ENCODE data around the gene ALMS1.
"Not testable (repeated sequence)": the region's sequence is repeated elsewhere in the genome, so short reads cannot be mapped to it uniquely, and the experiment has no call there.

The ALMS1 gene

GRCh38 chr2:73449404-73449803 is 63.8 kb downstream of the ALMS1 start:
- Histone ChIP-seq H3K4me1 (ENCODE audit: control insufficient read depth, insufficient read depth, low read length, unreplicated experiment) (no peaks in the 10 kb centered on the region), H3K27ac (ENCODE audit: low read depth, low read length) (no peak overlapping the region), H2AFZ (ENCODE audit: low read length, unreplicated experiment) (no peak overlapping the region), H3K4me3 (ENCODE audit: low read depth, low read length) (no peak overlapping the region), H3K79me2 (ENCODE audit: control insufficient read depth, insufficient read depth, low read length, unreplicated experiment) (no peaks in the 10 kb centered on the region), H3K36me3 (ENCODE audit: insufficient read depth, low read length) (peaks cover 19% of the 10 kb centered on the region; the same call in 1 of the 2 replicates), H3K27me3 (ENCODE audit: insufficient read depth, low read length) (no peaks in the 10 kb centered on the region)

- no peak overlapping the region for H3K4me3 ChIP-seq (ENCODE audit: low read depth, low read length)
- no peak overlapping the region for H3K27ac ChIP-seq (ENCODE audit: low read depth, low read length)
- peaks cover 23% of the 10 kb centered on the region for H3K36me3 ChIP-seq (ENCODE audit: insufficient read depth, low read length)
- no peaks in the 10 kb centered on the region for H3K79me2 ChIP-seq (ENCODE audit: control insufficient read depth, insufficient read depth, low read length, unreplicated experiment)
- no peaks in the 10 kb centered on the region for H3K27me3 ChIP-seq (ENCODE audit: insufficient read depth, low read length)
- H2AFZ ChIP-seq (ENCODE audit: low read length, unreplicated experiment) = no peak overlapping the region
- H3K4me1 ChIP-seq (ENCODE audit: control insufficient read depth, insufficient read depth, low read length, unreplicated experiment) = no peaks in the 10 kb centered on the region
Measured at GRCh38 chr2:73451263-73451972, 65.8 kb downstream of the ALMS1 start.

- no peak overlapping the region for H2AFZ ChIP-seq (ENCODE audit: low read length, unreplicated experiment)
- H3K36me3 ChIP-seq (ENCODE audit: insufficient read depth, low read length) = peaks cover 9% of the 10 kb centered on the region
- H3K4me3 ChIP-seq (ENCODE audit: low read depth, low read length) = no peak overlapping the region
- H3K27me3 ChIP-seq (ENCODE audit: insufficient read depth, low read length) = no peaks in the 10 kb centered on the region
- no peak overlapping the region for H3K27ac ChIP-seq (ENCODE audit: low read depth, low read length)
- no peaks in the 10 kb centered on the region for H3K79me2 ChIP-seq (ENCODE audit: control insufficient read depth, insufficient read depth, low read length, unreplicated experiment)
- no peaks in the 10 kb centered on the region for H3K4me1 ChIP-seq (ENCODE audit: control insufficient read depth, insufficient read depth, low read length, unreplicated experiment)
Measured at GRCh38 chr2:73457982-73458381, 72.3 kb downstream of the ALMS1 start.

GRCh38 chr2:73462388-73462787 is 76.8 kb downstream of the ALMS1 start:
- H2AFZ ChIP-seq (ENCODE audit: low read length, unreplicated experiment); H3K27me3 ChIP-seq (ENCODE audit: insufficient read depth, low read length); H3K4me3 ChIP-seq (ENCODE audit: low read depth, low read length); H3K36me3 ChIP-seq (ENCODE audit: insufficient read depth, low read length); H3K79me2 ChIP-seq (ENCODE audit: control insufficient read depth, insufficient read depth, low read length, unreplicated experiment); H3K4me1 ChIP-seq (ENCODE audit: control insufficient read depth, insufficient read depth, low read length, unreplicated experiment); H3K27ac ChIP-seq (ENCODE audit: low read depth, low read length): not testable (repeated sequence)

- H2AFZ ChIP-seq (ENCODE audit: low read length, unreplicated experiment) = no peak overlapping the region
- no peaks in the 10 kb centered on the region for H3K4me1 ChIP-seq (ENCODE audit: control insufficient read depth, insufficient read depth, low read length, unreplicated experiment)
- no peaks in the 10 kb centered on the region for H3K27me3 ChIP-seq (ENCODE audit: insufficient read depth, low read length)
- H3K4me3 ChIP-seq (ENCODE audit: low read depth, low read length) = no peak overlapping the region
- H3K36me3 ChIP-seq (ENCODE audit: insufficient read depth, low read length) = no peaks in the 10 kb centered on the region
- H3K27ac ChIP-seq (ENCODE audit: low read depth, low read length) = no peak overlapping the region
- H3K79me2 ChIP-seq (ENCODE audit: control insufficient read depth, insufficient read depth, low read length, unreplicated experiment) = no peaks in the 10 kb centered on the region
Measured at GRCh38 chr2:73468376-73468775, 82.7 kb downstream of the ALMS1 start.

GRCh38 chr2:73483874-73484273 is 98.2 kb downstream of the ALMS1 start:
- not testable (repeated sequence) for H3K27ac ChIP-seq (ENCODE audit: low read depth, low read length)

GRCh38 chr2:73487112-73487657 is 101.5 kb downstream of the ALMS1 start:
- Histone ChIP-seq H2AFZ (ENCODE audit: low read length, unreplicated experiment) (no peak overlapping the region), H3K36me3 (ENCODE audit: insufficient read depth, low read length) (peaks cover 34% of the 10 kb centered on the region; the same call in 1 of the 2 replicates), H3K79me2 (ENCODE audit: control insufficient read depth, insufficient read depth, low read length, unreplicated experiment) (no peaks in the 10 kb centered on the region), H3K4me3 (ENCODE audit: low read depth, low read length) (no peak overlapping the region), H3K27me3 (ENCODE audit: insufficient read depth, low read length) (no peaks in the 10 kb centered on the region), H3K27ac (ENCODE audit: low read depth, low read length) (no peak overlapping the region), H3K4me1 (ENCODE audit: control insufficient read depth, insufficient read depth, low read length, unreplicated experiment) (no peaks in the 10 kb centered on the region)

More at GRCh38 chr2:73483874-73484273, 98.2 kb downstream of the ALMS1 start:
- H3K36me3 ChIP-seq (ENCODE audit: insufficient read depth, low read length) = peaks cover 10% of the 10 kb centered on the region
- H2AFZ ChIP-seq (ENCODE audit: low read length, unreplicated experiment); H3K79me2 ChIP-seq (ENCODE audit: control insufficient read depth, insufficient read depth, low read length, unreplicated experiment); H3K4me1 ChIP-seq (ENCODE audit: control insufficient read depth, insufficient read depth, low read length, unreplicated experiment); H3K27me3 ChIP-seq (ENCODE audit: insufficient read depth, low read length); H3K4me3 ChIP-seq (ENCODE audit: low read depth, low read length): not testable (repeated sequence)

GRCh38 chr2:73488079-73488478 is 102.4 kb downstream of the ALMS1 start:
- Histone ChIP-seq H3K4me3 (ENCODE audit: low read depth, low read length) (no peak overlapping the region), H3K36me3 (ENCODE audit: insufficient read depth, low read length) (peaks cover 34% of the 10 kb centered on the region; the same call in 1 of the 2 replicates), H3K27ac (ENCODE audit: low read depth, low read length) (no peak overlapping the region), H2AFZ (ENCODE audit: low read length, unreplicated experiment) (no peak overlapping the region), H3K79me2 (ENCODE audit: control insufficient read depth, insufficient read depth, low read length, unreplicated experiment) (no peaks in the 10 kb centered on the region), H3K4me1 (ENCODE audit: control insufficient read depth, insufficient read depth, low read length, unreplicated experiment) (no peaks in the 10 kb centered on the region), H3K27me3 (ENCODE audit: insufficient read depth, low read length) (no peaks in the 10 kb centered on the region)

- Histone ChIP-seq H3K36me3 (ENCODE audit: insufficient read depth, low read length) (peaks cover 37% of the 10 kb centered on the region; the same call in 1 of the 2 replicates), H2AFZ (ENCODE audit: low read length, unreplicated experiment) (no peak overlapping the region), H3K4me3 (ENCODE audit: low read depth, low read length) (no peak overlapping the region), H3K27me3 (ENCODE audit: insufficient read depth, low read length) (no peaks in the 10 kb centered on the region), H3K79me2 (ENCODE audit: control insufficient read depth, insufficient read depth, low read length, unreplicated experiment) (no peaks in the 10 kb centered on the region), H3K27ac (ENCODE audit: low read depth, low read length) (no peak overlapping the region), H3K4me1 (ENCODE audit: control insufficient read depth, insufficient read depth, low read length, unreplicated experiment) (no peaks in the 10 kb centered on the region)
Measured at GRCh38 chr2:73489053-73489452, 103.4 kb downstream of the ALMS1 start.

- no peaks in the 10 kb centered on the region for H3K4me1 ChIP-seq (ENCODE audit: control insufficient read depth, insufficient read depth, low read length, unreplicated experiment)
- H3K4me3 ChIP-seq (ENCODE audit: low read depth, low read length) = no peak overlapping the region
- peaks cover 25% of the 10 kb centered on the region; the same call in 1 of the 2 replicates for H3K36me3 ChIP-seq (ENCODE audit: insufficient read depth, low read length)
- H2AFZ ChIP-seq (ENCODE audit: low read length, unreplicated experiment) = no peak overlapping the region
- H3K27me3 ChIP-seq (ENCODE audit: insufficient read depth, low read length) = no peaks in the 10 kb centered on the region
- no peak overlapping the region for H3K27ac ChIP-seq (ENCODE audit: low read depth, low read length)
- H3K79me2 ChIP-seq (ENCODE audit: control insufficient read depth, insufficient read depth, low read length, unreplicated experiment) = no peaks in the 10 kb centered on the region
Measured at GRCh38 chr2:73494031-73494430, 108.4 kb downstream of the ALMS1 start.

GRCh38 chr2:73503992-73504570 is 118.4 kb downstream of the ALMS1 start:
- Histone ChIP-seq H3K27ac (ENCODE audit: low read depth, low read length) (0 out of 2 replicates have a peak overlapping the region, but pooled peaks have one; percentile 0), H3K36me3 (ENCODE audit: insufficient read depth, low read length) (no peaks in the 10 kb centered on the region), H3K4me3 (ENCODE audit: low read depth, low read length) (peak overlapping the region; percentile 12; the same call in 1 of the 2 replicates), H3K27me3 (ENCODE audit: insufficient read depth, low read length) (no peaks in the 10 kb centered on the region), H3K4me1 (ENCODE audit: control insufficient read depth, insufficient read depth, low read length, unreplicated experiment) (peaks cover 15% of the 10 kb centered on the region), H3K79me2 (ENCODE audit: control insufficient read depth, insufficient read depth, low read length, unreplicated experiment) (no peaks in the 10 kb centered on the region), H2AFZ (ENCODE audit: low read length, unreplicated experiment) (no peak overlapping the region)

All from ACC112 (cell line).